ENCODE results near the gene SLAMF7. TPM values are rescaled to one million over a fixed set of nuclear protein-coding genes. Genes with fewer than 3 reads are reported as not detected.

SLAMF7 gene
- polyA plus RNA-seq, 2 of the 4 experiments (the other 2 are of a cell fraction) = 0.57 to 1.8 TPM

DNA sequence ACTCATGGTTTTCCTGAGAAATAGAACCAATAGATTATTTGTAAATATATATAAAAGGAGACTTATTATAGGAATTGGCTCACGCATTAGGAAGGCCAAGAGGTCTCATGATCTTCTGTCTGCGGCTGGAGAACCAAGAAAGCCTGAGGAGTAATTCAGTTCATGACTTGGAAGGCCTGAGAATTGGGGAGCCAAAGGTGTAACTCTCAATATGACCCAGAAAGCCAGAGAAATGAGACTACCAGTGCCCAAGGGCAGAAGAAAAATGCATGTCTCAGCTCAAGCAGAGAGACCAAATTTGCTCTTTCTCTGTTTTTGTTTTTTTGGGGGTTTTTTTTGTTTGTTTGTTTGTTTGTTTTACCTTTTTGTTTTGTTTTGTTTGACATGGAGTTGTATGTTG is 19.5 kb downstream of the SLAMF7 start:
- Histone ChIP-seq H3K4me1 (no peaks in the 10 kb centered on the region), H3K9me3 (no peaks in the 10 kb centered on the region), H3K4me2 (no peak overlapping the region), H3K4me3 (no peak overlapping the region), H3K27ac (no peak overlapping the region)
- FAIRE-seq = no peak
- no peak for ATAC-seq
- 84% methylated on average over 2 of the region's 2 CpGs for WGBS (ENCODE audit: missing lambda C conversion rate)
- TF ChIP-seq CEBPB (IDR thresholded peaks at IDR 0.05) (no peak), ZFP36 (IDR thresholded peaks at IDR 0.05; ENCODE audit: borderline replicate concordance, partially characterized antibody) (no peak), TFCP2L1 (CRISPR knock-in tag; IDR thresholded peaks at IDR 0.05) (no peak), FOXS1 (CRISPR knock-in tag; IDR thresholded peaks at IDR 0.05) (no peak), SREBF2 (IDR thresholded peaks at IDR 0.05) (no peak), ZNF302 (CRISPR knock-in tag; IDR thresholded peaks at IDR 0.05) (no peak)
- no peak for DNase-seq (ENCODE audit: low read depth in 1 of 2, low spot score in 1 of 2)
- POLR2A ChIA-PET = no interaction called here
- CTCF ChIA-PET = interaction anchor here (2.0 kb wide), 1 partner anchor 10 kb away, joined by 6 read pairs; no protein-coding TSS in a partner anchor

DNA sequence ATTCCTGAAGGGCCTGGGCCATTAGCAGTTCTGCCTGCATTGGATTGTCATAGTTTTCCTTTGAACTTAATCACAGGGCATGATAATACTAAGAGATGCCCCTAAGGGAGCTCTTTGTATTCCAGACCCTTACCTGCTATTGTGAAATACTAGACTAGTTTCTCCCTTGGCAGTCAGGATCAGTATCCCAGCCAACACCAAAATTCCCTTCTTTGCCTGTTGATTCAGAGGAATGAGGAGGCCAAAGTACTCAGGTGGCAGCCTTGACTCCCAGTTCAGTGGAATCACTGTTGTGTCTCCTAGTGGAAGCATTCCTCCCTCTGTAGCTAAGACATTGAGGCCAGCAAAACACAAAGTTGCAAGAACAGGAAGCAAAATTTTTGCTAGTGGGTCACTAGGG is 20.7 kb downstream of the SLAMF7 start:
- H3K4me1 ChIP-seq = no peaks in the 10 kb centered on the region
- CTCF ChIA-PET = interaction anchor here (1.0 to 2.0 kb wide), 2 partner anchors 12 to 17 kb away, joined by 3 to 6 read pairs; no protein-coding TSS in a partner anchor
- no peak for DNase-seq (ENCODE audit: low read depth in 1 of 2, low spot score in 1 of 2)
- no peak overlapping the region for H3K4me2 ChIP-seq
- FAIRE-seq = no peak
- no peak for ATAC-seq
- H3K4me3 ChIP-seq = no peak overlapping the region
- POLR2A ChIA-PET = no interaction called here
- H3K9me3 ChIP-seq = no peaks in the 10 kb centered on the region
- no peak for TF ChIP-seq NR3C1 (IDR thresholded peaks at IDR 0.05)
- no peak for TF ChIP-seq BHLHE40 (IDR thresholded peaks at IDR 0.05; ENCODE audit: low read depth, low read length)
- TF ChIP-seq TFCP2L1 (CRISPR knock-in tag; IDR thresholded peaks at IDR 0.05) = no peak
- TF ChIP-seq CBX2 (IDR thresholded peaks at IDR 0.05; ENCODE audit: borderline replicate concordance, low read depth) = no peak
- no peak for TF ChIP-seq NFE2L2 (conservative IDR thresholded peaks at IDR 0.05; ENCODE audit: low read length)
- no peak for TF ChIP-seq RAD21 (conservative IDR thresholded peaks at IDR 0.05 in 1 of 2, IDR thresholded peaks at IDR 0.05 in 1 of 2)
- TF ChIP-seq RFX5 (IDR thresholded peaks at IDR 0.05) = no peak
- TF ChIP-seq GATA3 (IDR thresholded peaks at IDR 0.05; ENCODE audit: borderline replicate concordance) = no peak
- TF ChIP-seq FOSB (CRISPR knock-in tag; IDR thresholded peaks at IDR 0.05) = no peak
- TF ChIP-seq, protein P1, sequence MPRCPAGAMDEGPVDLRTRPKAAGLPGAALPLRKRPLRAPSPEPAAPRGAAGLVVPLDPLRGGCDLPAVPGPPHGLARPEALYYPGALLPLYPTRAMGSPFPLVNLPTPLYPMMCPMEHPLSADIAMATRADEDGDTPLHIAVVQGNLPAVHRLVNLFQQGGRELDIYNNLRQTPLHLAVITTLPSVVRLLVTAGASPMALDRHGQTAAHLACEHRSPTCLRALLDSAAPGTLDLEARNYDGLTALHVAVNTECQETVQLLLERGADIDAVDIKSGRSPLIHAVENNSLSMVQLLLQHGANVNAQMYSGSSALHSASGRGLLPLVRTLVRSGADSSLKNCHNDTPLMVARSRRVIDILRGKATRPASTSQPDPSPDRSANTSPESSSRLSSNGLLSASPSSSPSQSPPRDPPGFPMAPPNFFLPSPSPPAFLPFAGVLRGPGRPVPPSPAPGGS (IDR thresholded peaks at IDR 0.05) = no peak
- TF ChIP-seq KDM1A (IDR thresholded peaks at IDR 0.05; ENCODE audit: low read depth) = no peak
- no peak for TF ChIP-seq MAZ (IDR thresholded peaks at IDR 0.05; ENCODE audit: borderline replicate concordance, low read depth, low read length)
- TF ChIP-seq, protein P2, sequence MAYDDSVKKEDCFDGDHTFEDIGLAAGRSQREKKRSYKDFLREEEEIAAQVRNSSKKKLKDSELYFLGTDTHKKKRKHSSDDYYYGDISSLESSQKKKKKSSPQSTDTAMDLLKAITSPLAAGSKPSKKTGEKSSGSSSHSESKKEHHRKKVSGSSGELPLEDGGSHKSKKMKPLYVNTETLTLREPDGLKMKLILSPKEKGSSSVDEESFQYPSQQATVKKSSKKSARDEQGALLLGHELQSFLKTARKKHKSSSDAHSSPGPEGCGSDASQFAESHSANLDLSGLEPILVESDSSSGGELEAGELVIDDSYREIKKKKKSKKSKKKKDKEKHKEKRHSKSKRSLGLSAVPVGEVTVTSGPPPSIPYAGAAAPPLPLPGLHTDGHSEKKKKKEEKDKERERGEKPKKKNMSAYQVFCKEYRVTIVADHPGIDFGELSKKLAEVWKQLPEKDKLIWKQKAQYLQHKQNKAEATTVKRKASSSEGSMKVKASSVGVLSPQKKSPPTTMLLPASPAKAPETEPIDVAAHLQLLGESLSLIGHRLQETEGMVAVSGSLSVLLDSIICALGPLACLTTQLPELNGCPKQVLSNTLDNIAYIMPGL (CRISPR knock-in tag; IDR thresholded peaks at IDR 0.05; ENCODE audit: borderline replicate concordance) = no peak
- TF ChIP-seq HOXA7 (CRISPR knock-in tag; IDR thresholded peaks at IDR 0.05) = no peak
- no peak for TF ChIP-seq RARB (CRISPR knock-in tag; IDR thresholded peaks at IDR 0.05)
- no peak for TF ChIP-seq TP53 (CRISPR knock-in tag; IDR thresholded peaks at IDR 0.05)
- TF ChIP-seq, protein P3, sequence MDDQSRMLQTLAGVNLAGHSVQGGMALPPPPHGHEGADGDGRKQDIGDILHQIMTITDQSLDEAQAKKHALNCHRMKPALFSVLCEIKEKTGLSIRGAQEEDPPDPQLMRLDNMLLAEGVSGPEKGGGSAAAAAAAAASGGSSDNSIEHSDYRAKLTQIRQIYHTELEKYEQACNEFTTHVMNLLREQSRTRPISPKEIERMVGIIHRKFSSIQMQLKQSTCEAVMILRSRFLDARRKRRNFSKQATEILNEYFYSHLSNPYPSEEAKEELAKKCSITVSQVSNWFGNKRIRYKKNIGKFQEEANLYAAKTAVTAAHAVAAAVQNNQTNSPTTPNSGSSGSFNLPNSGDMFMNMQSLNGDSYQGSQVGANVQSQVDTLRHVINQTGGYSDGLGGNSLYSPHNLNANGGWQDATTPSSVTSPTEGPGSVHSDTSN (IDR thresholded peaks at IDR 0.05) = no peak
- TF ChIP-seq ZNF302 (CRISPR knock-in tag; IDR thresholded peaks at IDR 0.05) = no peak
- no peak for TF ChIP-seq SREBF2 (IDR thresholded peaks at IDR 0.05)
- H3K27ac ChIP-seq = no peak overlapping the region

Data from A549 (cell line).